Activated CD8-positive, alpha-beta memory T cell treated with anti-CD3 and anti-CD28 coated beads for 1 hour (primary cell): ENCODE data around the gene NTM.

Source experiments
- DNase-seq, 2 donors: peaks; one replicate each; pipeline ENCODE4 v3.0.0-alpha.2; 2020; ENCODE audit warnings: low read depth in 1 of 2; ENCODE audit errors: extremely low read depth in 1 of 2

The NTM gene

GRCh38 chr11:131540676-131541075, 170.3 kb downstream of the NTM start:
- no peak for DNase-seq

- no peak for DNase-seq
Observed at GRCh38 chr11:131543389-131544025, 173.1 kb downstream of the NTM start.

GRCh38 chr11:131544591-131544990, 174.2 kb downstream of the NTM start:
- no peak for DNase-seq

- DNase-seq: no peak
Observed at GRCh38 chr11:131546218-131546895, 175.9 kb downstream of the NTM start.

GRCh38 chr11:131549099-131549498, 178.7 kb downstream of the NTM start:
- no peak for DNase-seq

GRCh38 chr11:131549770-131550169, 179.4 kb downstream of the NTM start:
- DNase-seq: no peak

- DNase-seq: no peak
Observed at GRCh38 chr11:131560287-131560686, 189.9 kb downstream of the NTM start.

- no peak for DNase-seq
Observed at GRCh38 chr11:131561501-131561900, 191.1 kb downstream of the NTM start.

GRCh38 chr11:131561972-131562371, 191.6 kb downstream of the NTM start:
- no peak for DNase-seq

- DNase-seq: no peak
Observed at GRCh38 chr11:131568318-131568717, 197.9 kb downstream of the NTM start.

- no peak for DNase-seq
Observed at GRCh38 chr11:131571571-131571970, 201.2 kb downstream of the NTM start.

GRCh38 chr11:131572423-131572822, 202.0 kb downstream of the NTM start:
- DNase-seq: no peak

GRCh38 chr11:131579932-131580387, 209.5 kb downstream of the NTM start:
- no peak for DNase-seq

- no peak for DNase-seq
Observed at GRCh38 chr11:131580476-131580875, 210.1 kb downstream of the NTM start.

GRCh38 chr11:131581046-131581445, 210.6 kb downstream of the NTM start:
- no peak for DNase-seq

GRCh38 chr11:131582021-131582525, 211.7 kb downstream of the NTM start:
- DNase-seq: no peak

GRCh38 chr11:131583421-131583820, 213.0 kb downstream of the NTM start:
- no peak for DNase-seq

- DNase-seq: no peak
Observed at GRCh38 chr11:131583938-131584337, 213.5 kb downstream of the NTM start.

GRCh38 chr11:131584785-131585592, 214.6 kb downstream of the NTM start:
- no peak for DNase-seq

GRCh38 chr11:131588057-131588456, 217.6 kb downstream of the NTM start:
- DNase-seq: no peak

- no peak for DNase-seq
Observed at GRCh38 chr11:131591051-131591461, 220.6 kb downstream of the NTM start.

GRCh38 chr11:131592152-131592551, 221.7 kb downstream of the NTM start:
- DNase-seq: no peak
